ENCODE results near the gene NBEAL2. TPM values are rescaled to one million over a fixed set of nuclear protein-coding genes. Genes with fewer than 3 reads are reported as not detected.

NBEAL2 gene
- total and polyA plus RNA-seq, 8 donors, result 59.3 to 148 (median 84.3) TPM

DNA sequence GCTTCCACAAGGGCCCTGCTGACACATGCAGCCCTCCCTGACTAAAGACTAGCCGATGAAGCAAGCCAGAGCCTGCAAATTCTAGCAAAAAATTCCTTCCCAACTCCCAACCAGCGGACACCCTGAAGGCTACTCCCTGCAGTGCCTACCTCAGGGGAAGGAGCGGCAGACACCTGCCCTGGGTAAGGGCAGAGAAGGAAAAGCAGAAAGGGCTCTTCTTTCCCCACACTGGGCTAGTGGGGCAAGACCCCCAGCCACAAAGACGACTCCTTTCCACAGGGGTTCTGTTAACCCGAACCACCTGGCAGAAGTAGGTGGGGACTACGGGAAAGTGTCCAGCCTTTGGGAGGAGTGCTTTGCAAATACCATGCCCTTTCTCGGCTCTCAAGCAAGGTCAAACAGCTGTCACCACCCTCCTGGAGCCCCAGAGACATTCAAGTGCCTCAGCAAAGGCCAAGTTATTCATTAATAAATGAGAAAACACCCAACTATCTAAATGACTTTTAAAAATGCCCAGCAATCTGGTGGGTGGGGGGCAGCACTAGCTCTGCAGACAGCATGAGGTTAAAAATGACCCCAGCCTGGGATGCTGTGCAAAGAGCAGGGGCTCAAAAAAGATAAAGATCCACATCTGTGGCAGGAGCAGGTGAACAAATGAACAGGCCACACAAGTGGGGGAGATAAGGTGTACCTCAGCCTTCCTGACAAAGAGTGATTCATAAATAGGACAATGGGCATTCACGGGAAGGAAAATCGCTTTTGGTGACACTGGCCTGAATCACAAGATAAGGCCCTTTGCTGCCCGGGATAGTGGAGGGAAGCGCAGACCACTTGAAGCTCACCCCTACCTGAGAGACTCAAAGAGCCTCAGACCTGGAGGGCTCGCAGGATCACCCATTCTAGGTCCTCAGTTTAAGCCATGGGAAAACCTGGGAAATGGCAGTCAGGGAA is 36.0 kb upstream of the NBEAL2 start:
- Histone ChIP-seq H3K27ac (peak overlapping the region; percentile 81 to 93), H3K4me1 (peaks cover 42 to 85% of the 10 kb centered on the region in 2 donors), H3K4me3 (no peak overlapping the region), H3K36me3 (peaks cover 0 to 16% of the 10 kb centered on the region in 2 donors), H3K9me3 (no peaks in the 10 kb centered on the region), H3K27me3 (no peaks in the 10 kb centered on the region)
- intact Hi-C loops (cut with DNase I), result no loop called here
- ATAC-seq (peak; percentile 69), DNase-seq (peak in 1 of 4 donors; percentile 72)
- TF ChIP-seq, protein P1, sequence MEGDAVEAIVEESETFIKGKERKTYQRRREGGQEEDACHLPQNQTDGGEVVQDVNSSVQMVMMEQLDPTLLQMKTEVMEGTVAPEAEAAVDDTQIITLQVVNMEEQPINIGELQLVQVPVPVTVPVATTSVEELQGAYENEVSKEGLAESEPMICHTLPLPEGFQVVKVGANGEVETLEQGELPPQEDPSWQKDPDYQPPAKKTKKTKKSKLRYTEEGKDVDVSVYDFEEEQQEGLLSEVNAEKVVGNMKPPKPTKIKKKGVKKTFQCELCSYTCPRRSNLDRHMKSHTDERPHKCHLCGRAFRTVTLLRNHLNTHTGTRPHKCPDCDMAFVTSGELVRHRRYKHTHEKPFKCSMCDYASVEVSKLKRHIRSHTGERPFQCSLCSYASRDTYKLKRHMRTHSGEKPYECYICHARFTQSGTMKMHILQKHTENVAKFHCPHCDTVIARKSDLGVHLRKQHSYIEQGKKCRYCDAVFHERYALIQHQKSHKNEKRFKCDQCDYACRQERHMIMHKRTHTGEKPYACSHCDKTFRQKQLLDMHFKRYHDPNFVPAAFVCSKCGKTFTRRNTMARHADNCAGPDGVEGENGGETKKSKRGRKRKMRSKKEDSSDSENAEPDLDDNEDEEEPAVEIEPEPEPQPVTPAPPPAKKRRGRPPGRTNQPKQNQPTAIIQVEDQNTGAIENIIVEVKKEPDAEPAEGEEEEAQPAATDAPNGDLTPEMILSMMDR (IDR thresholded peaks at IDR 0.05), result no peak

DNA sequence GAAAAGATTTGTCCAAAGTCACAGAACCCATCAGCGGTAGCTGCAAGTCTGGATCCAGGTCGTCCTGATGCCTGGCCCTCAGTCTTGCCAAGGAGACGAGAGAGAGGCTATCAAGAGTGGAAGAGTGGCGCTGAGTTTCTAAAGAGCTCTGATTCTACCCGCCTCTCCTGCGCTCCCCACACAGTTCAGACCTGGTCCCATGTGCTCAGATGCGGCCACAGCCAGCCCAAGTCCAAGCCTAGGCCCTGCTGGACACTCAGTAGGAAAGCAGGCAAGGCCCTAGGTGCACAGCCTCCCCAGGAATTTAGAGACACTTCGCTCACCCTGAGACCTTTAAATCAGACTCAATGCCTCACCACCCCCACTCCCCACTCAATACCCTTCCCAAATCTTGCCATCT is 35.3 kb upstream of the NBEAL2 start:
- no peaks in the 10 kb centered on the region for H3K27me3 ChIP-seq
- no peak for DNase-seq
- no peak overlapping the region for H3K4me3 ChIP-seq
- no peaks in the 10 kb centered on the region for H3K9me3 ChIP-seq
- TF ChIP-seq, protein P1 (IDR thresholded peaks at IDR 0.05), result no peak
- intact Hi-C loops (cut with DNase I), result no loop called here
- peaks cover 0 to 16% of the 10 kb centered on the region in 2 donors for H3K36me3 ChIP-seq
- peak; percentile 39 for ATAC-seq
- H3K27ac ChIP-seq, result peak overlapping the region; percentile 81 to 93
- peaks cover 43 to 85% of the 10 kb centered on the region in 2 donors for H3K4me1 ChIP-seq

GRCh38 chr3:46946416-46946815 is 33.0 kb upstream of the NBEAL2 start:
- no peak for ATAC-seq
- TF ChIP-seq, protein P1 (IDR thresholded peaks at IDR 0.05), result no peak
- Histone ChIP-seq H3K27ac (peak overlapping the region; percentile 81 to 93), H3K27me3 (no peaks in the 10 kb centered on the region), H3K9me3 (no peaks in the 10 kb centered on the region), H3K4me1 (peaks cover 48 to 91% of the 10 kb centered on the region in 2 donors), H3K36me3 (no peaks in the 10 kb centered on the region), H3K4me3 (no peak overlapping the region)
- DNase-seq, result peak in 1 of 4 donors; percentile 74
- intact Hi-C loops (cut with DNase I), result no loop called here

GRCh38 chr3:46946856-46947545 is 32.5 kb upstream of the NBEAL2 start:
- peak overlapping the region; percentile 81 to 93 for H3K27ac ChIP-seq
- intact Hi-C loops (cut with DNase I), result no loop called here
- no peaks in the 10 kb centered on the region for H3K9me3 ChIP-seq
- ATAC-seq, result peak; percentile 12
- TF ChIP-seq, protein P1 (IDR thresholded peaks at IDR 0.05), result no peak
- H3K36me3 ChIP-seq, result no peaks in the 10 kb centered on the region
- H3K27me3 ChIP-seq, result no peaks in the 10 kb centered on the region
- H3K4me1 ChIP-seq, result peaks cover 48 to 92% of the 10 kb centered on the region in 2 donors
- DNase-seq, result peak in 1 of 4 donors; percentile 82
- no peak overlapping the region for H3K4me3 ChIP-seq

DNA sequence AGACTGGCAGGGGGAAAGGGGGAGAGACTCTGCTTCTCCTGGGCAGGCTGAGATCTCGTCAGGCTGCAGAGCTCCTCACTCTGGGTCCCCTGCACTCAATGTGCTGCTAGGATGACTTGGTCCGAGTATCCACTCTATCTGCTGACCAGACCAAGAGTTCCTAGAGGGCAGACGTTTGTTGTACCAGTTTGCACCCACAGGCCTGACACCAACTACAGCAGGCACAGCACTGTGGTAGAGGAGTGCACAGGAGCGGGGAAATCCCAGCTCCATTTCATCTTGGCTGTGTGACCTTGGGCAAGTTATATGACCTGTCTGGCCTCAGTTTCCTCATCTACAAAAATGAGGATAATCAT is 31.9 kb upstream of the NBEAL2 start:
- TF ChIP-seq, protein P1 (IDR thresholded peaks at IDR 0.05), result no peak
- peaks cover 48 to 97% of the 10 kb centered on the region in 2 donors for H3K4me1 ChIP-seq
- peak overlapping the region; percentile 81 to 93 for H3K27ac ChIP-seq
- no peak overlapping the region for H3K4me3 ChIP-seq
- ATAC-seq (no peak), DNase-seq (no peak)
- no peaks in the 10 kb centered on the region for H3K36me3 ChIP-seq
- H3K27me3 ChIP-seq, result no peaks in the 10 kb centered on the region
- H3K9me3 ChIP-seq, result no peaks in the 10 kb centered on the region
- intact Hi-C loops (cut with DNase I), result no loop called here
